Frontal cortex (tissue), 1 donor: ENCODE measurements around the gene PLK2. TPM values are rescaled to one million over a fixed set of nuclear protein-coding genes. Genes with fewer than 3 reads are reported as not detected.

ENCODE experiments used
- total RNA-seq: library from RNA; depleted of rRNA; stranded (reverse); fragments of >200 nt; gene quantifications from one replicate; pipeline ENCODE4 v1.2.3, GENCODE V29; 2014

PLK2 gene
- total RNA-seq, 1 donor from 2014 or later, result 1,139 TPM

Other genes starting within 250 kb of the PLK2 start
- gene GAPT, start 31.3 kb upstream of the PLK2 start, total RNA-seq, result not detected
- 46.5 TPM for gene RAB3C, start 123.0 kb upstream of the PLK2 start, total RNA-seq